ENCODE data around the gene PTX3.

The PTX3 gene

DNA sequence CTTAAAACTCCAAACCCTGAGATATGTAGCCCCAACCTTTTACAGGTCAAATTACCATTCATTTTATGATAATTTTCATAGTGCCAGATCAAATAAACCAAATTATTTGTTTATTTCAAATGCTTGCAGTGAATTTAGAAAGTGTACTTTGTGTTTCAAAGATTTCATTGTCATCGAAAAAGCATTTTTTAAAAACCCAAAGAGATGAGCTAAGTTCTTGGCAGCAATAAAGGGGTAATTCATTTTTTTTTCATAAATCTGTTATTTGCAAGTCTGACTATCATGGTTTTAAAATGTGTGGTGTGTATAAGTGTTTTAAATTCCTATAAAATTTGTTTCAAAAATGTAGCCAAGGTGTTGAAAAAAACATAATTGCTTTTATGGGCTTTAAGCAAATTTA, 17.2 kb downstream of the PTX3 start:
- TF ChIP-seq FOXM1 (IDR thresholded peaks at IDR 0.05; ENCODE audit: borderline replicate concordance, low read depth) = no peak
- no peak for TF ChIP-seq TAF1 (IDR thresholded peaks at IDR 0.05; ENCODE audit: low read depth)
- TF ChIP-seq NFIC (IDR thresholded peaks at IDR 0.05) = no peak
- TF ChIP-seq ZBTB7A (IDR thresholded peaks at IDR 0.05; ENCODE audit: low read depth) = no peak
- TF ChIP-seq CEBPB (IDR thresholded peaks at IDR 0.05) = no peak
- TF ChIP-seq, protein P1, sequence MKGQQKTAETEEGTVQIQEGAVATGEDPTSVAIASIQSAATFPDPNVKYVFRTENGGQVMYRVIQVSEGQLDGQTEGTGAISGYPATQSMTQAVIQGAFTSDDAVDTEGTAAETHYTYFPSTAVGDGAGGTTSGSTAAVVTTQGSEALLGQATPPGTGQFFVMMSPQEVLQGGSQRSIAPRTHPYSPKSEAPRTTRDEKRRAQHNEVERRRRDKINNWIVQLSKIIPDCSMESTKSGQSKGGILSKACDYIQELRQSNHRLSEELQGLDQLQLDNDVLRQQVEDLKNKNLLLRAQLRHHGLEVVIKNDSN (IDR thresholded peaks at IDR 0.05) = no peak
- no peak for TF ChIP-seq MAX (IDR thresholded peaks at IDR 0.05)
- no peak for TF ChIP-seq REST (IDR thresholded peaks at IDR 0.05; ENCODE audit: low read depth)
- no peak for TF ChIP-seq TEAD4 (IDR thresholded peaks at IDR 0.05)
- TF ChIP-seq EP300 (IDR thresholded peaks at IDR 0.05; ENCODE audit: borderline replicate concordance) = no peak
- no peak for TF ChIP-seq TCF12 (IDR thresholded peaks at IDR 0.05; ENCODE audit: low read depth)
- TF ChIP-seq CREB1 (IDR thresholded peaks at IDR 0.05; ENCODE audit: low read depth) = no peak
- no peak for TF ChIP-seq EGR1 (IDR thresholded peaks at IDR 0.05)
- TF ChIP-seq RAD21 (IDR thresholded peaks at IDR 0.05; ENCODE audit: low read depth) = no peak
- TF ChIP-seq YY1 (IDR thresholded peaks at IDR 0.05; ENCODE audit: low read depth) = no peak

GRCh38 chr3:157459706-157460105, 23.1 kb downstream of the PTX3 start:
- TF ChIP-seq MAX (IDR thresholded peaks at IDR 0.05) (no peak), RAD21 (IDR thresholded peaks at IDR 0.05; ENCODE audit: low read depth) (no peak), ZBTB7A (IDR thresholded peaks at IDR 0.05; ENCODE audit: low read depth) (no peak), EGR1 (IDR thresholded peaks at IDR 0.05) (no peak), TEAD4 (IDR thresholded peaks at IDR 0.05) (no peak), REST (IDR thresholded peaks at IDR 0.05; ENCODE audit: low read depth) (no peak), NFIC (IDR thresholded peaks at IDR 0.05) (no peak), CREB1 (IDR thresholded peaks at IDR 0.05; ENCODE audit: low read depth) (no peak), TAF1 (IDR thresholded peaks at IDR 0.05; ENCODE audit: low read depth) (no peak), FOXM1 (IDR thresholded peaks at IDR 0.05; ENCODE audit: borderline replicate concordance, low read depth) (no peak), TCF12 (IDR thresholded peaks at IDR 0.05; ENCODE audit: low read depth) (no peak), EP300 (IDR thresholded peaks at IDR 0.05; ENCODE audit: borderline replicate concordance) (no peak)
- TF ChIP-seq, protein P1 (IDR thresholded peaks at IDR 0.05) = no peak

- TF ChIP-seq EP300 (IDR thresholded peaks at IDR 0.05; ENCODE audit: borderline replicate concordance) (no peak), YY1 (IDR thresholded peaks at IDR 0.05; ENCODE audit: low read depth) (no peak), TCF12 (IDR thresholded peaks at IDR 0.05; ENCODE audit: low read depth) (no peak), TAF1 (IDR thresholded peaks at IDR 0.05; ENCODE audit: low read depth) (no peak), CEBPB (IDR thresholded peaks at IDR 0.05) (no peak)
Observed at GRCh38 chr3:157460253-157460652, 23.6 kb downstream of the PTX3 start.

DNA sequence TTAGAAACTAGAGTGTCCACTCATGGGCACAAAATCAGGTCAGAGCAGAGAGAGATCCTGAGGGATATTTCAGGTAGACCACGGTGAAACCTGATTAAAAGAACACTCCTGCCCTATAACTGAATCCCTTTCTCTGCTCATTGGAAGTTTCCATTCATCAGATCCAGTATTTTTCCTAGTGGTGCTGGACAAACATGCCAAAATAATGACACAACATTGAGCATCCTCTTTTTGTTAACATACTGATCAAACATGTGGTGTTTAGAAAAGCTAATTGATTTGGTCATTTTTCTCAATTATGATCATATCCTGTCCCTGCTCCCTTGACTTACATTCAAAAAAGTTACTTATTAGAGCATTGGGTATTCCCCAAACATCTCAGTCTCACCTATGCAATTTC, 27.2 kb downstream of the PTX3 start:
- no peak for TF ChIP-seq ZBTB7A (IDR thresholded peaks at IDR 0.05; ENCODE audit: low read depth)
- TF ChIP-seq EGR1 (IDR thresholded peaks at IDR 0.05) = no peak
- no peak for TF ChIP-seq RAD21 (IDR thresholded peaks at IDR 0.05; ENCODE audit: low read depth)
- TF ChIP-seq CEBPB (IDR thresholded peaks at IDR 0.05) = no peak
- no peak for TF ChIP-seq YY1 (IDR thresholded peaks at IDR 0.05; ENCODE audit: low read depth)
- no peak for TF ChIP-seq NFIC (IDR thresholded peaks at IDR 0.05)
- TF ChIP-seq, protein P1 (IDR thresholded peaks at IDR 0.05) = no peak
- TF ChIP-seq CREB1 (IDR thresholded peaks at IDR 0.05; ENCODE audit: low read depth) = no peak
- no peak for TF ChIP-seq TEAD4 (IDR thresholded peaks at IDR 0.05)

DNA sequence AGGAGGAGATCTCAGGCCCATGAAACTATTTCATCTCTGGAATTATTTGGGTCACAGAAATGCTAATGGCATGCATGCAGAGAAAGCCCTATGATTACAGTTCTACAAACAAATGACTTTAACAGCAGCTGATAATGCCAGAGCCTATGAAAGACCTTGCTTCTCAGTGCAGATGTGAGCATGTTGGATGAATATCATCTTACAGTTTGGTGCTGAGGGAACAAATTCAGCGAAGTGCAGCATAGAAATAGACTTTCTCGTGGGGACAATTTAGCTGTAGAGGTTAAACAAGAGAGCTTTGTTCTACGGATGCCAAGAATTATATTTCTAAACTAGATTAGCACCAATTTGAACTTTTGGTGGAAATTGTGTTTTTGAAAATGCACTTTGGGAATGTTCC, 27.7 kb downstream of the PTX3 start:
- TF ChIP-seq FOXM1 (IDR thresholded peaks at IDR 0.05; ENCODE audit: borderline replicate concordance, low read depth) (no peak), YY1 (IDR thresholded peaks at IDR 0.05; ENCODE audit: low read depth) (no peak), ZBTB7A (IDR thresholded peaks at IDR 0.05; ENCODE audit: low read depth) (no peak), REST (IDR thresholded peaks at IDR 0.05; ENCODE audit: low read depth) (no peak), TAF1 (IDR thresholded peaks at IDR 0.05; ENCODE audit: low read depth) (no peak), RAD21 (IDR thresholded peaks at IDR 0.05; ENCODE audit: low read depth) (no peak), EP300 (IDR thresholded peaks at IDR 0.05; ENCODE audit: borderline replicate concordance) (no peak), MAX (IDR thresholded peaks at IDR 0.05) (no peak), TCF12 (IDR thresholded peaks at IDR 0.05; ENCODE audit: low read depth) (no peak), CEBPB (IDR thresholded peaks at IDR 0.05) (no peak)
